GM15510 (cell line): ENCODE measurements around the gene RRP1B.

Experiments used
- POLR2A ChIP-seq: IDR thresholded peaks from 3 replicates; pipeline ENCODE4 v1.6.1; 2011; ENCODE audit warnings: borderline replicate concordance; ENCODE audit not compliant: insufficient read length; ENCODE audit errors: extremely low read depth

RRP1B gene

GRCh38 chr21:43719748-43720538 is 60.6 kb downstream of the RRP1B start:
- TF ChIP-seq POLR2A, result no peak

GRCh38 chr21:43720539-43721166 is 61.3 kb downstream of the RRP1B start:
- TF ChIP-seq POLR2A, result no peak

- TF ChIP-seq POLR2A, result no peak
Observed at GRCh38 chr21:43721206-43721605, 61.8 kb downstream of the RRP1B start.

- TF ChIP-seq POLR2A, result no peak
Observed at GRCh38 chr21:43721939-43722338, 62.6 kb downstream of the RRP1B start.

- no peak for TF ChIP-seq POLR2A
Observed at GRCh38 chr21:43723648-43724047, 64.3 kb downstream of the RRP1B start.

GRCh38 chr21:43726686-43727518 is 67.5 kb downstream of the RRP1B start:
- TF ChIP-seq POLR2A, result no peak

- no peak for TF ChIP-seq POLR2A
Observed at GRCh38 chr21:43727519-43728153, 68.3 kb downstream of the RRP1B start.

GRCh38 chr21:43728154-43728466 is 68.8 kb downstream of the RRP1B start:
- no peak for TF ChIP-seq POLR2A

GRCh38 chr21:43728467-43729390 is 69.4 kb downstream of the RRP1B start:
- peak; percentile 44 for TF ChIP-seq POLR2A

- no peak for TF ChIP-seq POLR2A
Observed at GRCh38 chr21:43731476-43731875, 72.1 kb downstream of the RRP1B start.

GRCh38 chr21:43731891-43732711 is 72.7 kb downstream of the RRP1B start:
- no peak for TF ChIP-seq POLR2A

- no peak for TF ChIP-seq POLR2A
Observed at GRCh38 chr21:43733060-43733459, 73.7 kb downstream of the RRP1B start.

GRCh38 chr21:43733529-43734071 is 74.2 kb downstream of the RRP1B start:
- no peak for TF ChIP-seq POLR2A
